ENCODE measurements around the gene RNF167.

The RNF167 gene

DNA sequence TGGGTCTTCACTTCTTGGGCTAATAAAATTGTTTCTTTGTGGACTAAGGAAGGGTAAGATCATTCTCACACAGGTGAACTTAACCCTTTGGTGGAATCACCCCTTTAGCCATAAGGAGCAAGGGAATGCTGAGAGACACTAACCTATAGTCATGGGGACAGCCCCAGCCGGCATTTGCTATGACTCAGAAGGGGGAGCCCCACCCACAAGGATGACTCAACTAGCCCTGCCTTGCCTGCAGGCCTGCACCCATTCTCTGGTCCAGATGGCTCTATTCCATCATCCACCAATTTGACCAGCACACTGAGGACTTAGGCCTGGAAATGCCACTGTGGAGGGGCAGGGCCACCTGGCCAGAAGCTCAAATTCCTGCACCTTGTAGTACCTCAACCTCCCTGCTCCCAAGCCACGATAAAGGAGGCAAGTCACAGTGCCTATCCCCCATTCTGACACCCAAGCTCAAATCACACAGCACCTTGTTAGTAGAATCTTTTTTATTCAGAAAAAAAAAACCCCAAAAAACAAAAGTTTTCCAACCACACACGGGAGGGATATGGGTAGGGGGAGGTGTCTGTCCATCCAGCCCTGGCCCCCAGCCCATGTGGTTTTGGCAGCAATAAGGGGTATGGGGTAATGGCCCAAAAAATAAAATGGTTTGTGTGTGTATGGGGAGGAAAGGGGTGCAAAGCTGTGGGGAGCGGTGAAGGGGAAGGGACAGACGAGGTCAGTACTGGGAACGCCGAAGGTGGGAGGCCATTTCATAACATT is 5.3 kb downstream of the RNF167 start (continued):
- no peak for TF ChIP-seq TSHZ1 (tag by site-specific recombination; IDR thresholded peaks at IDR 0.05; ENCODE audit: borderline replicate concordance)
- TF ChIP-seq BCL11A (tag by site-specific recombination; IDR thresholded peaks at IDR 0.05; ENCODE audit: low read depth): peak; percentile 58; the same call in 1 of the 2 replicates
- no peak for TF ChIP-seq ZNF37A (tag by site-specific recombination; IDR thresholded peaks at IDR 0.05)
- TF ChIP-seq ZFP41 (tag by site-specific recombination; IDR thresholded peaks at IDR 0.05; ENCODE audit: borderline replicate concordance): no peak
- TF ChIP-seq SETDB1 (IDR thresholded peaks at IDR 0.05; ENCODE audit: insufficient read length, low read length): no peak
- 0 out of 2 replicates have a peak, but pooled peaks have one; percentile 24 for TF ChIP-seq YY2 (tag by site-specific recombination; IDR thresholded peaks at IDR 0.05)
- no peak for TF ChIP-seq ZNF658 (tag by site-specific recombination; IDR thresholded peaks at IDR 0.05)
- no peak for TF ChIP-seq SALL2 (tag by site-specific recombination; IDR thresholded peaks at IDR 0.05; ENCODE audit: borderline replicate concordance)
- no peak for TF ChIP-seq SCRT2 (tag by site-specific recombination; IDR thresholded peaks at IDR 0.05)
- no peak for TF ChIP-seq ZSCAN30 (tag by site-specific recombination; IDR thresholded peaks at IDR 0.05)
- TF ChIP-seq ZNF423 (tag by site-specific recombination; IDR thresholded peaks at IDR 0.05): no peak
- no peak for TF ChIP-seq ZNF157 (tag by site-specific recombination; IDR thresholded peaks at IDR 0.05)
- TF ChIP-seq ZNF621 (tag by site-specific recombination; IDR thresholded peaks at IDR 0.05): no peak
- TF ChIP-seq CTCF (tag by site-specific recombination; IDR thresholded peaks at IDR 0.05): no peak
- no peak for TF ChIP-seq ZNF449 (tag by site-specific recombination; IDR thresholded peaks at IDR 0.05)
- no peak; the same call in 1 of the 2 replicates for TF ChIP-seq ZNF768 (tag by site-specific recombination; IDR thresholded peaks at IDR 0.05)
- TF ChIP-seq ZNF404 (tag by site-specific recombination; IDR thresholded peaks at IDR 0.05): no peak
- TF ChIP-seq, protein P1, sequence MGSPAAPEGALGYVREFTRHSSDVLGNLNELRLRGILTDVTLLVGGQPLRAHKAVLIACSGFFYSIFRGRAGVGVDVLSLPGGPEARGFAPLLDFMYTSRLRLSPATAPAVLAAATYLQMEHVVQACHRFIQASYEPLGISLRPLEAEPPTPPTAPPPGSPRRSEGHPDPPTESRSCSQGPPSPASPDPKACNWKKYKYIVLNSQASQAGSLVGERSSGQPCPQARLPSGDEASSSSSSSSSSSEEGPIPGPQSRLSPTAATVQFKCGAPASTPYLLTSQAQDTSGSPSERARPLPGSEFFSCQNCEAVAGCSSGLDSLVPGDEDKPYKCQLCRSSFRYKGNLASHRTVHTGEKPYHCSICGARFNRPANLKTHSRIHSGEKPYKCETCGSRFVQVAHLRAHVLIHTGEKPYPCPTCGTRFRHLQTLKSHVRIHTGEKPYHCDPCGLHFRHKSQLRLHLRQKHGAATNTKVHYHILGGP (tag by site-specific recombination; IDR thresholded peaks at IDR 0.05): no peak
- TF ChIP-seq, protein P2, sequence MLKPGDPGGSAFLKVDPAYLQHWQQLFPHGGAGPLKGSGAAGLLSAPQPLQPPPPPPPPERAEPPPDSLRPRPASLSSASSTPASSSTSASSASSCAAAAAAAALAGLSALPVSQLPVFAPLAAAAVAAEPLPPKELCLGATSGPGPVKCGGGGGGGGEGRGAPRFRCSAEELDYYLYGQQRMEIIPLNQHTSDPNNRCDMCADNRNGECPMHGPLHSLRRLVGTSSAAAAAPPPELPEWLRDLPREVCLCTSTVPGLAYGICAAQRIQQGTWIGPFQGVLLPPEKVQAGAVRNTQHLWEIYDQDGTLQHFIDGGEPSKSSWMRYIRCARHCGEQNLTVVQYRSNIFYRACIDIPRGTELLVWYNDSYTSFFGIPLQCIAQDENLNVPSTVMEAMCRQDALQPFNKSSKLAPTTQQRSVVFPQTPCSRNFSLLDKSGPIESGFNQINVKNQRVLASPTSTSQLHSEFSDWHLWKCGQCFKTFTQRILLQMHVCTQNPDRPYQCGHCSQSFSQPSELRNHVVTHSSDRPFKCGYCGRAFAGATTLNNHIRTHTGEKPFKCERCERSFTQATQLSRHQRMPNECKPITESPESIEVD (tag by site-specific recombination; IDR thresholded peaks at IDR 0.05): no peak
- no peak for TF ChIP-seq ZNF121 (tag by site-specific recombination; IDR thresholded peaks at IDR 0.05)
- peak; percentile 13; the same call in 1 of the 2 replicates for TF ChIP-seq ZBTB10 (tag by site-specific recombination; IDR thresholded peaks at IDR 0.05)
- peak; percentile 82 for TF ChIP-seq ZNF660 (tag by site-specific recombination; IDR thresholded peaks at IDR 0.05)
- no peak for TF ChIP-seq ZNF704 (tag by site-specific recombination; IDR thresholded peaks at IDR 0.05)
- TF ChIP-seq ZNF214 (tag by site-specific recombination; IDR thresholded peaks at IDR 0.05; ENCODE audit: borderline replicate concordance): no peak
- 0 out of 2 replicates have a peak, but pooled peaks have one; percentile 23 for TF ChIP-seq ZFP37 (tag by site-specific recombination; IDR thresholded peaks at IDR 0.05)
- TF ChIP-seq ZBTB17 (tag by site-specific recombination; IDR thresholded peaks at IDR 0.05): peak; percentile 82

Data from HEK293 (cell line).